Kasumi-1 (cell line): ENCODE data around the gene CSNK2A1.
A peak's percentile ranks its signal among the peaks of the same experiment; 100 is the strongest.
"Not testable (repeated sequence)": the region's sequence is repeated elsewhere in the genome, so short reads cannot be mapped to it uniquely, and the experiment has no call there.

Source experiments
- DNase-seq, 2 experiments: peaks; one replicate each; lab custom pipeline; 2025; lab: John Stamatoyannopoulos, UW

Gene CSNK2A1

DNA sequence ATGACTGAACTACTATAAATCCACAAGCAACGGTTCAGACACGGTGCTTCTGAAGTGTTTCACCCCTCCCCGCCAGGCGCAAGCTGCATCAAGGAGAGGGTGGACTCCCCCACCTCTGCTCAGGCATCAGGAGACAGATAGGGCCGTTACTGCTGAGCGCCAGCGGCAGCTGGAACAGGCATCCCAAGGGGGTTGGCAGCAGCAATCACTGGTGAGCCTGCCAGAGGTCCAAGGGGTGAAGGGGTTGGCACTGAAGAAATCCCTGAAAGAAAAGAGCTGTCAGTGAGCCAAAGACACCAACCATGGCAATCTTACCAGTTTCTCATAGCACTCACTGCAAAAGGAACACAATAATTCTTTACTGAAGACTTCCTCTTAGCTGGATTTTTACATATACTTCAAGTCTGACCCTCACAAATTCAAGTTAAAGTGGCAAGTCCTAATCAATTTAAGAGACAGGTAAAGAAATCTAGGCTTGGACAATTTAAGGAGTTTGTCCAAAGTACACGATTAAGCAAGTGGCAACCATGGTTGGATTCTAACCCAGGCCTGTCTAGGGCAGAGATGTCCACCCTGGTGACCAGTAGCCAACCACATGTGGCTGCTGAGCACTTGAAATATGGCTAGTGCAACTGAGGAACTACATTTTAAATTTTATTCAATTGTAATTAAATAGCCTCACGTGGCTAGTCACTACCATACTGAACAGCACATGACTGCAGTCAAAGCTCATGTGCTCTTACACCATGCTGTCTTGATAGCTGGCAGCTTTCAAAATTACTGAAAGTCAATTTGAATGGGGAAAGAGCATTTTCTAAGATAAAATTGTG, 59.6 kb downstream of the CSNK2A1 start:
- DNase-seq = no peak

DNA sequence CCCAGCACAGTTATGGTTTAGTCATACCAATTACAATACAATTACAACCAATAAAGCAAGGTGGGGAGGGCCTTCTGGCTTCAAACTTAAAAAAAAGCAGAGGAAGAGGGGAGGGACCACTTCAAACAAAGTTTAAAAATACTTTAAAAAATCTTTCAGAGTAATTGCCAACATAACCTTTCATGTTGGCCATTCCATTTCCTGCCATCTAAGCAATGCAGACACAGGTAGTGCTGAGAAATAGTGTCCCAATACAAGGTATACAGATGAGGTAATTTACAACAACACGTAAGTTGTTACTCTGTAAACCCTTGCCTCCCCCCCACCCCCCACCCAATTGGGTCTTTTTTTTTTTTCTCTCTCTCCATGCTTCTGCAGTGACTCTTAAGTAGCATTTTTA, 62.4 kb downstream of the CSNK2A1 start:
- DNase-seq = no peak

DNA sequence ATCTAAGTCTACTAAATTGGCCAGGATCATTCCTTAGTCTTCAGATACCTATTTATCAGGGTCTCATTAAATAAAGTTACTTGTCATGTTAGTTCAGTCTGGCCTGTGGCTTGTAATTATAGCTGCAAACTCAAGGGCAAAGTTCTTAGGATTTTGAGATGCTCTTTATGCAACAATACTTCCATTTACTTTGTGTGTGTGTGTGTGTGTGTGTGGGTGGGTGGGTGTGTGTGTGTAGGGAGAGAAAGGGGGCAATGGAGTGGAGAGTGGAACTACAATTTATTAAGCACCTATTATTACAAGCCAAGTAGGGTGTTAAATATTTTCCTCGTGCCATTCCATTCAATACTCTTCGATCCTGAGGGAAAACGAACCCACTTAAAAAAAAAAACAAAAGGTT, 63.5 kb downstream of the CSNK2A1 start:
- DNase-seq = no peak

- no peak for DNase-seq
Observed at GRCh38 chr20:479487-479886, 64.1 kb downstream of the CSNK2A1 start.

GRCh38 chr20:478949-479429, 64.6 kb downstream of the CSNK2A1 start:
- DNase-seq = peak; percentile 75 to 83

- DNase-seq = no peak
Observed at GRCh38 chr20:478010-478948, 65.3 kb downstream of the CSNK2A1 start.

DNA sequence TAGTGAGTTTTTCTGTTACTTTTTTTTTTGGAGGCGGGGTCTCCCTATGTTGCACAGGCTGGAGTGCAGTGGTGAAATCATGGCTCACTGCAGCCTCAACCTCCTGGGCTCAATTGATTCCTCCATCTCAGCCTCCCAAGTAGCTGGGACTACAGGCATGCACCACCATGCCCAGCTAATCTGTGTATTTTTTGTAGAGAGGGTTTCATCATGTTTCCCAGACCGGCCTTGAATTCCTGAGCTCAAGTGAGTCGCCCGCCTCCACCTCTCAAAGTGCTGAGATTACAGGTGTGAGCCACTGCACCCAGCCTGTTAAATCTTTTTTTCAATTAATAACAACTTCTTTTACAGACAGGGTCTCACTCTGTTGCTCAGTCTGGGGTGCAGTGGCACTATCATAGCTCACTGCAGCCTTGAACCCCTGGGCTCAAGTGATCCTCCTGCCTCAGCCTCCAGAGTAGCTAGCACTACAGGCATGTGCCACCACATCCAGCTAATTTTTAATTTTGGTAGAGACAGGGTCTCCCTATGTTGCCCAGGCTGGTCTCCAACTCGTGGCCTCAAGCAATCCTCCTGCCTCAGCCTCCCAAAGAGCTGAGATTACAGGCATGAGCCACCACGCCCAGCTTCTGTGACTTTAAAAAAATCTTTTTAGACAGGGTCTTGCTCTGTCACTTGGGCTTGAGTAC, 66.9 kb downstream of the CSNK2A1 start:
- not testable (repeated sequence) for DNase-seq

DNA sequence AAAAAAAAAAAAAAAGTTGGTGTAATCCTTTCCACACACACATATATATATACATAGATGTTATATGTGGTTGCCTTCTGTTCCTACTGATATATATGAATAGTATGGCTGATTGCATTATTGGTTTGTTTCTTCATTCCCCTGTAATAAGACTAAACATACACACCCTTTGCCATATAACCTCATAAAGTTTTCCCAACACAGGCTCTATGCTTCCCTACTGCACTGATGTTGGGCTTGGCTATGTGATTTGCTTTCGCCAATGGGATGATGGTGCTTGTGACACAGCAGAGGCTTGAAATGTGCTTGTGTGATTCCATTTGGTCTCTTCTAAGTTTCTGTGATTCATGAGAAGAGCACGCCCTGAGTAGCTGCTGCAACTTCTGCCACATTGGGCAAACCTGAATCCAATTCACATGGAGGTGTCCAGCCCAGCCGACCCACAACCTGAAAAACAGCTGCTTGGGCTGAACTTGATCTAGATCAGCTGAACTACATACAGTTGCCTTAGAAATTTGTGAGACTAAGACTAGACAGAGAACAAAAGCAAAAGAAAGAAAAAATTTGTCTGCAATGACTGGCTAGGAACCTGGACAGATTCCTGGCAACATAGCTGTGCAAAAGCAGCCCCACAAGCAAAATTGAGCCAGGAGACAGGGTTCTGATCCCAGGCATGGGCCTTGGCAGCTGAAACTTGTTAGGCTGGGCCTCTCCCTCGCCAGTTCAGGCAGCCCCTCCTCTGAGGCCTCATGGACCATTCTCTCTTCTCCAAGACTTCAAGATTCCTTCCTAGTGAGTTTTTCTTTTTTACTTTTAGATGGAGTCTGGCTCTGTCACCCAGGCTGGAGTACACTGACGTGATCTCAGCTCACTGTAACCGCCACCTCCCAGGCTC, 67.9 kb downstream of the CSNK2A1 start:
- no peak for DNase-seq

DNA sequence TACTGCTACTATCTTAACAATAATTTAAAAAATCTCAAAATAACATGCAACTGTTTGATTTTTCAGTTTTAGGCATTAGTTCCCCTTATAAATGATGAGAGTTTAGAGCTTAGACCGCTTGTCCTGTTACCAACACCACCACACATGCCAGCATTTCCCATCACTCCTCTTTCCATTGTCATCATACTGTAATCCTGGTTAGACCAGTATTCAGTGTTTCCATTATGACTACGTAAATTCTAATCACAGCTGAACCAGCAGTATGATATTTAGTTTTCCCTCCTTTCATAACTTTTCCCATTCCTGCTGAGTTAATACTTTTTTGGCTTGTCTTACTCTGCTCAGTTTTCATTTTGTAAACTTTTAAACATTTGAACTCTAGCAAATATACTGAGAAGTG, 69.0 kb downstream of the CSNK2A1 start:
- no peak for DNase-seq

GRCh38 chr20:472889-473292, 70.7 kb downstream of the CSNK2A1 start:
- DNase-seq = no peak

GRCh38 chr20:472137-472846, 71.3 kb downstream of the CSNK2A1 start:
- no peak for DNase-seq

DNA sequence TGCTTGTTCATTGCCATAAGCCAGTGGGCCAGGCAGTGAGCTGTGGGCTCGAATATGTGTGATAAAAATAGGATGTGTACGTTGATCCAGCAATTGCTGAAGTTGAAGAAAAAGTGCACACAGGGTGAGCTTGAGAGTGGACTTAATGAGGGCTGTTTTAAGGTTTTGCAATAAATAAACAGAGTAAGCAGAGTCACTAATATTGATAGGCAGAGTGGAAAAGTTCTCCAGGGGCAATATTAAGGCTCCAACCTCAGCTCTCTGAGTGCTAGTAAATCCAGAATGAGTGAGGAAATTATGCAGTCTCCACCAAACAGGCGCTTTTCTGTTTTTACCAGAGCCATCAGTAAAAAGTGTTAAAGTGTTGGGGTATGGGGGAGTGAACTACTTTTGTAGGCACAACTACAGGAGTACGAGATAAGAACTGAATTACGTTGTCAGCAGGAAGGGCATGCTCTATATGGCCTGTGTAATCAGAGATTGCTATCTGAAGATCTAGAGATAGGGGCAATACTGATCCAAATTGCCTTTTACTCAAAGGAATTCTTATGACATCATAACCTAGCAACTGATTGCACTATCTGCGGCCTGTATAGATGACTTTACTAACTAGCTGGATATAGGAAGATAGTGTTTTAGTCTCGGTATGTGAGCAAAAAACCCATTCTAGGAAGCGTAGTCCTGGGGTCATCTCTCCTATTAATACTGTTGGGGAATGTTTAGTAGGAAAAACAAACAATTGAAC, 73.7 kb downstream of the CSNK2A1 start:
- no peak for DNase-seq

GRCh38 chr20:467755-468154, 75.8 kb downstream of the CSNK2A1 start:
- no peak for DNase-seq

DNA sequence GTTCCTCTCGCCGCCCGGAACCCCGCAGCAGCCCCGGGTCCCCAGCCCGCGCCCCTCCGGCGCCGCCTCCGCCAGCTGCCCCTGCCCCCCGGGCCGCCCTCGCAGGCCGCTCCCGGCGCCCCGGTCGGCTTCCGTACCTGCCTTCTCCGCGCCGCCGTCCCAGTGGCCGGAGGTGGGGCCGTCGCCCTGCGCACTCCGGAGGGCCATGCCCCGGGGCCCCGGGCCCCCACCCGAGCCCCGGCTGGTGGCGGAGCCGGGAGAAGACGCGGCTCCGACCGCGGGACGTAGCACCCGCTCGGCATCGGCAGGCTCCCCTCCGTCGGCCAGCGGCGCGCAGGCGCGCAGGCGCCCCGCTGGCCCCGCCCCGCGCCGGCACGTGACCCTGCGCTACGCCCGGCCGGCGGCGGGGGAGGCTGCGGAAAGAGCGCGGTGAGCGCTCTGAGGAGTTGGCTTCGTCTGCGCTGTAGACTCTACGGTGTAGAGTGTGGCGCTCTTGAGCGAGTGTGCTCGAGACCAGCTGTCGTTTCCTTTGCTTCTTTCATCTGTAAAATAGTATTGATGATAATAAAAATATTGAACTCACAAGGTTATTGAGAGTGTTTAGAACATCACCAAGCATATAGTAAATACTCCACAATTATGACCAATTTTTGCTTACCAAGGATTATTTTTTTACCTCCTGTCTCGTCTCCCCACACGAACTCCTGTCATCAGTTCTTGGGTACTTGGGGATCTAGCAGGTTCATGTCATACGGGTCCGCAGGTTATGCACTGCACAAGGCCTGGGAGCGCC, 81.2 kb downstream of the CSNK2A1 start, which contains the start of gene TBC1D20:
Gene TBC1D20, minus strand, starts transcription at position 335 of the 793 bp plus-strand sequence. Its CDS starts 128 bp downstream, at position 207.
- peak; percentile 83 to 85 for DNase-seq

DNA sequence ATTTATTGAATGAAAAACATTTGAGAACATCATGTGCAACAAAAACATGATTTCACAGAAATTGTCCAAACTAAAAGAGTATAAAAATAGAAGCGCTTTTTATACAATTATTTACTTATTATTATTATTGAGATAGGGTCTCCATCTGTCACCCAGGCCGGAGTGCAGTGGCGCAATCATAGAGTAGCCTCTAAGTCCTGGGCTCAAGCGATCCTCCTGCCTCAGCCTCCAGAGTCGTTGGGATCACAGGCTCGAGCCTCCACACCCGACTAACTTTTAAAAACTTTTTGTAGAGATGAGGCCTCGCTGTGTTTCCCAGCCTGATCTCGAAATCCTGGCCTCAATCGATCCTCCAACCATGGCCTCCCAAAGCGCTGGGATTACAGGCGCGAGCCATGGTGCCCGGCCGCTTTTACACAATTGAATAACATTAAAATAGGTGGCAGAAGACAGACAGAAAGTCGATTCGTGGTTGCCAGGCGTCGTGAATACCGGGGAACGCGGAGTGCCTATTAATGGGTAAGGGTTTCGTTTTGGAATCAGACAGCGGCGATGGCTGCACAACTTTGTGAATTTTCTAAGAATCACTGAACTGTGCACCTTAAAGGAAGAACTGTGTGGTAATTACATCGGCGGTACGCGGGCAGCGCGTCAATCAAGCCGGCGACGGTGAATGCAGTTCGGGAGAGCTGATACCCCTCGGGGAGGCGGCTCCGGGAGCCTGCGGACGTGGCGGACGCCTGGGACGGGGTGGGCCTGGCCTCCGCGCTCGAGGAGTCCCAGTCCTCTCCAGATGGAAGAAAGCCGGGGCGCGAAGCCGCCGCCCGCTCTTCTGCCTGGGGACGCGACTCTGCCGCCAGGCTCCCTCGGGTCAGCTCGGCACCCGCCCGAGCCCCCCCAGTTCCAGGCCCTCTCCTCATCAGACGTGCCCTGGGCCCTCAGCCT, 82.1 kb downstream of the CSNK2A1 start:
- DNase-seq = peak; percentile 34 to 44

- peak in 1 of 2 experiments; percentile 22 for DNase-seq
Observed at GRCh38 chr20:460707-461106, 82.9 kb downstream of the CSNK2A1 start.

DNA sequence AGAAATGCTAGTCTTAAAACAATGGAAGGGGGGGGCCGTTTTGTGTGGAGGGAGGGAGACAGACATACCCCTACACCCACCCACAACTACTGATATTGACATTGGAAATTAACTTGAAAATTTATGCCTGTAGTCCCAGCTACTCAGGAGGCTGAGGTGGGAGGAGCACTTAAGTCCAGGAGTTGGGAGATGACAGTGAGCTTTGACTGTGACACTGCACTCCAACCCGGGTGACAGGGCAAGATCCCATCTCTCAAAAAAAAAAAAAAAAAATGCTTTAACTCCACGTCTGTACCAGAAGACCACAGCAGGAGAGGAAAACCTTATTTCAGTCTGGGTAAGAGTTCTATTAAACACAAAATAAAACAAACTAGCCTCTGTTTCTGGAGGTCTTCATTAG, 83.4 kb downstream of the CSNK2A1 start:
- DNase-seq = no peak

- peak; percentile 12 to 44 for DNase-seq
Observed at GRCh38 chr20:458776-459175, 84.8 kb downstream of the CSNK2A1 start.
